ENCODE results near the gene SLC16A13.
"Not testable (repeated sequence)": the region's sequence is repeated elsewhere in the genome, so short reads cannot be mapped to it uniquely, and the experiment has no call there.

SLC16A13 gene

GRCh38 chr17:7056386-7056785 lies 20.6 kb downstream of the SLC16A13 start:
- in situ Hi-C loops (cut with MboI; ENCODE audit: low sequenced_read_pairs): no loop called here

GRCh38 chr17:7058831-7059447 lies 23.1 kb downstream of the SLC16A13 start:
- in situ Hi-C loops (cut with MboI; ENCODE audit: low sequenced_read_pairs): no loop called here

GRCh38 chr17:7060165-7060891 lies 24.5 kb downstream of the SLC16A13 start:
- in situ Hi-C loops (cut with MboI; ENCODE audit: low sequenced_read_pairs): no loop called here

GRCh38 chr17:7063518-7064094 lies 27.8 kb downstream of the SLC16A13 start:
- in situ Hi-C loops (cut with MboI; ENCODE audit: low sequenced_read_pairs): no loop called here

GRCh38 chr17:7064261-7064660 lies 28.4 kb downstream of the SLC16A13 start:
- in situ Hi-C loops (cut with MboI; ENCODE audit: low sequenced_read_pairs): no loop called here

GRCh38 chr17:7067198-7067597 lies 31.4 kb downstream of the SLC16A13 start:
- in situ Hi-C loops (cut with MboI; ENCODE audit: low sequenced_read_pairs): no loop called here

- in situ Hi-C loops (cut with MboI; ENCODE audit: low sequenced_read_pairs): no loop called here
Observed at GRCh38 chr17:7068268-7068667, 32.5 kb downstream of the SLC16A13 start.

- in situ Hi-C loops (cut with MboI; ENCODE audit: low sequenced_read_pairs): no loop called here
Observed at GRCh38 chr17:7070712-7071111, 34.9 kb downstream of the SLC16A13 start.

- in situ Hi-C loops (cut with MboI; ENCODE audit: low sequenced_read_pairs): no loop called here
Observed at GRCh38 chr17:7072406-7072805, 36.6 kb downstream of the SLC16A13 start.

- in situ Hi-C loops (cut with MboI; ENCODE audit: low sequenced_read_pairs): no loop called here
Observed at GRCh38 chr17:7074931-7075330, 39.1 kb downstream of the SLC16A13 start.

- in situ Hi-C loops (cut with MboI; ENCODE audit: low sequenced_read_pairs): no loop called here
Observed at GRCh38 chr17:7077911-7078546, 42.2 kb downstream of the SLC16A13 start.

GRCh38 chr17:7078711-7079110 lies 42.9 kb downstream of the SLC16A13 start:
- in situ Hi-C loops (cut with MboI; ENCODE audit: low sequenced_read_pairs): no loop called here

- in situ Hi-C loops (cut with MboI; ENCODE audit: low sequenced_read_pairs): no loop called here
Observed at GRCh38 chr17:7079581-7080455, 44.0 kb downstream of the SLC16A13 start, which contains the start of gene CLEC10A. TSS of gene CLEC10A (minus strand) at chr17:7080251. CDS start at chr17:7078812, 1,439 bp downstream.

- in situ Hi-C loops (cut with MboI; ENCODE audit: low sequenced_read_pairs): no loop called here
Observed at GRCh38 chr17:7080456-7081041, 44.7 kb downstream of the SLC16A13 start.

GRCh38 chr17:7081341-7082062 lies 45.7 kb downstream of the SLC16A13 start:
- in situ Hi-C loops (cut with MboI; ENCODE audit: low sequenced_read_pairs): no loop called here

GRCh38 chr17:7083592-7083991 lies 47.8 kb downstream of the SLC16A13 start:
- in situ Hi-C loops (cut with MboI; ENCODE audit: low sequenced_read_pairs): no loop called here

- in situ Hi-C loops (cut with MboI; ENCODE audit: low sequenced_read_pairs): no loop called here
Observed at GRCh38 chr17:7084088-7084487, 48.3 kb downstream of the SLC16A13 start.

GRCh38 chr17:7088442-7088841 lies 52.6 kb downstream of the SLC16A13 start:
- in situ Hi-C loops (cut with MboI; ENCODE audit: low sequenced_read_pairs): not testable (repeated sequence)

GRCh38 chr17:7089570-7089969 lies 53.8 kb downstream of the SLC16A13 start:
- in situ Hi-C loops (cut with MboI; ENCODE audit: low sequenced_read_pairs): not testable (repeated sequence)
